NAMALWA (cell line): ENCODE data around the gene HOXA10.

Experiments used
- DNase-seq: peaks from one replicate; pipeline ENCODE4 v3.0.0-alpha.2; 2015; ENCODE audit warnings: low spot score

HOXA10 gene

DNA sequence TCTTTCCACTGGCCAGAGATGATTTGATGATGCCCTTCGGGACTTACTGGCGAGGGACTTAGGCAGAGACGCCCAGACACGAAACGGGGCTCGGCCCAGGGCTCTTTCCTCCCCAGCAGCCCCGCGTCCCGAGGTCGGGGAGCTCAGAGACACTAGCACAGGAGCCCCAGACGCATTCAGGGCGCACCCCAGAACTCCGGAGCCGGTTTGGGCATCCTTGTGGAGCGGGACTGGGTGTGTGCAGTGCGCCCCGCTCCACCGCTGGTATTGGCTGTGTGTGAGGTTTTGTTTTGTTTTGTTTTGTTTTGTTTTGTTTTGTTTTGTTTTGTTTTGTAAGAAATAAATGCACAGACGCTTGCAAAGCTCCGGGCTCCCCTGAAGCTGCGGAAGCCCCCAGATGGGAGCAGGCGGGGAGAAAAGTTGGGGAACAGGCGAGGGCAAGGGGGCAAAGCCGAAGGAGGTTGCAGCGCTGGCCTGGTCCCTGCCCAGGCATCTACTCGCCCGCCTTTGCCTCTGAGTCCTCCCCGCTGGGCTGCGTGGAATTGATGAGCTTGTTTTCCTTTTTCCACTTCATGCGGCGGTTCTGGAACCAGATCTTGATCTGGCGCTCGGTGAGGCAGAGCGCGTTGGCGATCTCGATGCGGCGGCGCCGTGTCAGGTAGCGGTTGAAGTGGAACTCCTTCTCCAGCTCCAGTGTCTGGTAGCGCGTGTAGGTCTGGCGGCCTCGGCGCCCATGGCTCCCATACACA, 28.8 kb downstream of the HOXA10 start:
- no peak for DNase-seq

GRCh38 chr7:27144781-27145164, 29.3 kb downstream of the HOXA10 start:
- DNase-seq: no peak

DNA sequence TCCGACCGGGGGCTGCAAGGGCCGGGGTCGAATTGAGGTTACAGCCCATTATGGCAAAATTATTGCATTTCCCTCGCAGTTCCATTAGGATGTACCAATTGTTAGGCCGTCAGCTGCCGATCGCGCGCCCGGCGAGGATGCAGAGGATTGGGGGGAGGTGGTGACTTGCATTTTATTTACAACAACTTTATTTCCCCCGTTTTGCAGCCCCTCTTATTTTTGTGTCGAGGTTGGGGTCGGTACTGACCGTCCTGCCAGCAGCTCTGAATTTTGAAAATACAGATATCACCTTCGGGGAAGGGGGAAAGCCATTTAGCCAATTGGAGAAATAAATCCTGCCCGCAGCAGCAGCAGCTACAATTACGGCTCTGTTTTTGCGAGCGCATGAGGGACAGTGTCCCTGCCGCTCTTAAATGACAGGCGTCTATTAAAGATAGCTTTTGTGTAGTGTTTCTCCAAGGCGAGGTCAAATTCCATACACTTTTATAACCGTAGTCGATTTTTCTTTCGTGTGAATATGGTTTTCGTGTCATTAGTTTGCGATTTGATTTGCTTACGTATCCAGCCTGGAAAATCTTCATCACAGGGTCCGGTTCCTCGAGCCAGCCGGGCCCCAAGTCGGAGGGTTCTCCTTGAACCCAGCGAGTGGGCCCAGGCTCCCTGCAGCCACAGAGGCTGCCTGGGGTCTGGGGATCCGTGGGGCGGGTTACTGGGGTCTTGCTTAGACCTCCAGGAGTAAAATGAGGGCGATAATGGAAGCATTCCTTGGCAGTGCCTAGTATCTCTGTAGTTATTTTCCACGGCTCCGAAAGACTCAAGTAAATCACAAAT, 30.0 kb downstream of the HOXA10 start:
- no peak for DNase-seq

DNA sequence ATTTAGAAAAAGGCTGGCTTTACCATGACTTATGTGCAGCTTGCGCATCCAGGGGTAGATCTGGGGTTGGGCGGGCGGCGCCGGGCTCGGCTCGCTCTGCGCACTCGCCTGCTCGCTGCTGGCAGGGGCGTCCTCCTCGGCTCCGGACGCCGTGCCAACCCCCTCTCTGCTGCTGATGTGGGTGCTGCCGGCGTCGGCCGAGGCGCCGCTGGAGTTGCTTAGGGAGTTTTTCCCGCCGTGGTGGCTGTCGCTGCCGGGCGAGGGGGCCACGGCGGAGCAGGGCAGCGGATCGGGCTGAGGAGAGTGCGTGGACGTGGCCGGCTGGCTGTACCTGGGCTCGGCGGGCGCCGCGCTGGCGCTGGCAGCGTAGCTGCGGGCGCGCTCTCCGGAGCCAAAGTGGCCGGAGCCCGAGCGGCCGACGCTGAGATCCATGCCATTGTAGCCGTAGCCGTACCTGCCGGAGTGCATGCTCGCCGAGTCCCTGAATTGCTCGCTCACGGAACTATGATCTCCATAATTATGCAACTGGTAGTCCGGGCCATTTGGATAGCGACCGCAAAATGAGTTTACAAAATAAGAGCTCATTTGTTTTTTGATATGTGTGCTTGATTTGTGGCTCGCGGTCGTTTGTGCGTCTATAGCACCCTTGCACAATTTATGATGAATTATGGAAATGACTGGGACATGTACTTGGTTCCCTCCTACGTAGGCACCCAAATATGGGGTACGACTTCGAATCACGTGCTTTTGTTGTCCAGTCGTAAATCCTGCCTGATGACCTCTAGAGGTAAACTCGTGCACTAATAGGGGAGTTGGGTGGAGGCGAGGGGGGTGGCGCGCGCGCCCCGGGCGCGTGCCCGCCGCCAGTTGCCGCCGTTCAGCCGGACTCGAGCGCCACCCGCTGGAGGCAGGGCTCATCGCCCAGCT, 30.8 kb downstream of the HOXA10 start, which contains the start of gene HOXA5:
HOXA5 (minus strand) TSS at position 659 of the 927 bp plus-strand sequence; CDS start at position 585, 74 bp downstream.
- DNase-seq: no peak

DNA sequence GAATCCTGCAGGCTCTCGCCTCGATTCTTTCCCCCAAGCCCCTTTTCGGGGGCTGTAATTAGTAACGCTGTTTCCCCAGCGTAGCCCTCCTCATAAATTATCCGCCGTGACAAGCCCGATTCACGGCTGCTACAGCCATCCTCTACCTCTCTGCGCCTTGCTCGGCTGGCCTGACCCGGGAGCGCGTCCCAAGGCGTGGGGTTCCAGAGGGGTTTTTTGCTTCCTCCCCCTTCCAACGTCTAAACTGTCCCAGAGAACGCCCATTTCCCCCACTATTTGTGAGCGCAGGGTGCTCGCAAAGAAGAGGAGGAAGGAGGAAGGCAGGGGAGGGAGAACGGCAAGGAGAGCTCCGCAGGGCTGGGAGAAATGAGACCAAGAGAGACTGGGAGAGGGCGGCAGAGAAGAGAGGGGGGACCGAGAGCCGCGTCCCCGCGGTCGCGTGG, 31.5 kb downstream of the HOXA10 start:
- DNase-seq: no peak

- no peak for DNase-seq
Measured at GRCh38 chr7:27141923-27142579, 32.1 kb downstream of the HOXA10 start.

GRCh38 chr7:27141137-27141922, 32.8 kb downstream of the HOXA10 start:
- no peak for DNase-seq

- DNase-seq: no peak
Measured at GRCh38 chr7:27140126-27140857, 33.8 kb downstream of the HOXA10 start.

- no peak for DNase-seq
Measured at GRCh38 chr7:27139334-27140125, 34.6 kb downstream of the HOXA10 start.

DNA sequence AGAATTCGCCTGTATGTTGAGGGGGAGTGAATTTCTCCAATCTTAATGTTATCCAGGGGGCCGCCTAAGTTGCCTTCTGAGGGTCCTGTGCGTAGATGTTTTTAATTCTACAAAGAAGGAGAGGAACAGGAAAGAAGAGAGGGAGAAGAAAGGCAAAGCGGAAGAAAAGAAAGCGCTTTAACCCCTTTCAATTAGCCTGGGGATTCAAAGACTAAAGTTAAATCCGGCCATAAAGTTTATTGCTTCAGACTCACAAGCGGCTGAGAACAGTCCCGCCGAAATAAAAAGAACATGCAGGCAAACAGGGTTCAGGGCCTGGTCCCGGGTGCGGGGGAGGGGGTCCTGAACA, 35.2 kb downstream of the HOXA10 start:
- DNase-seq: no peak

GRCh38 chr7:27138472-27138871, 35.6 kb downstream of the HOXA10 start:
- no peak for DNase-seq

DNA sequence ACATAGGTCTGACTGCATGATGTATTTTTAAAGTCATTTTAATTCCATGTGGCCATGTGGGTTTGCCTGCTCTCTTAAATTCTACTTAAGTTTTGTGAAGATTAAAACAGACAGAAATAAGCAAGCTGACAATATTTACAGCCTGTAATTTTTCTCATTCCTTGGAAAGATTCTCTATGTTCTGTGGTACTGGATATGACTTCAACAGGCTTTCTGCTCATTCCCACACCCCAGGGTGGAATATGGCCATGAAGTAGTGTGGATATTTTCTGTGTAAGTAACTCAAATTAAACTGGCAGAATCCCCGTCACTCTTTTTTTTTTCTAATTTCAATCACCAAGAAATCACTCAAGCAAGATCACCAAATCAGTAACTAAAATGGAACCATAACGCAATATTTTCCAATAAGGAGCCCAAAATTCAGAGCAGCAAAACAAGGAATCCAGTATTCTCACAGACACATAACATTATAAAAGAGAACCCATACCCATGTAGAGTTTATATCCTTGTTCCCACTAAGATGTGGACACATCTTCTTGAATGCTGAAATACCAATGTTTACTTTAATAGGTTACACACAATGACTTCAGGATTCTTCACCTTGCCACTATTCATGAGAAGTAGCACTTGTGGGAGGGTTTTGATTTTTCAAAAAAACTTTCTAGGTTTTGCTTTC, 36.3 kb downstream of the HOXA10 start:
- DNase-seq: no peak

GRCh38 chr7:27134392-27134791, 39.7 kb downstream of the HOXA10 start:
- DNase-seq: no peak

- no peak for DNase-seq
Measured at GRCh38 chr7:27133409-27134231, 40.5 kb downstream of the HOXA10 start.

DNA sequence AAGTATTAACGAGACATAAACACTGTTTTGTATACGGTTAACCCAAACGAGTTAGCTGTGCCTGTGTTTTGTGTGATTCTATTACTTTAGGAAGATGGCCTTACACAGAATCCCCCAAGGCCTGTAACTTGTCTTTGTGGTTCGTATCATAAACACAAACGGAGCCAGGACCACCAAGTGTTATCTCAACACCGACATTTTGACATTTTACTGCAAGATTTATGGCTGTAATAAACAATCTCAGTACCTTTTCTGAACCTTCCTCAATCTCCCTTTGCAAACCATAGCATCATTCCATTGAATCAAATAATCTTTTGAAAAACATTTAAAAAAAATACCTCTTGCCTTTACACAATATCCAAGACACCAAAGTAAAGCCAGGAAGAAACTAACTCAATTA, 41.1 kb downstream of the HOXA10 start:
- no peak for DNase-seq

DNA sequence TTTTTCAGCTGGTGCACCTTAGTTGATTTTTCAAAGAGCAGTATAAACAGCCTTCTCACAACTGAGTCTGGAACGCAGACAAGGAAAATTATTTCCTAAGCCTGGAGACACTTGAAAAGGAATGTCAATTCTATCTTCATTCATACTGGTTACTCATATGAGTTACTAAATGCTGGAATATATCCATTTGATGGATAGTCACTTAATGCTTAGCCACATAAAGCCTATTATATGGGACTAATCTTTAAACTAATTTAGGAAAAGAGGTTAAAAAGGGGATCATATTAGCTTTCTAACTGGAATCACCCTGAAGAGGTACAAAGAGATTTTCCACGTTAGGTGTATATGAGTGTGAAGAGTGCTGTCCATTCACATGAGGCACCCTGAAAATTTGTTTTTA, 41.9 kb downstream of the HOXA10 start:
- no peak for DNase-seq

GRCh38 chr7:27131390-27131819, 42.7 kb downstream of the HOXA10 start:
- no peak for DNase-seq
